ENCODE data around the gene ZNF74.
"Not testable (repeated sequence)": the region's sequence is repeated elsewhere in the genome, so short reads cannot be mapped to it uniquely, and the experiment has no call there.

The ZNF74 gene

GRCh38 chr22:20383538-20383937 lies 10.4 kb upstream of the ZNF74 start:
- no peak overlapping the region for H3K9ac ChIP-seq (ENCODE audit: low read length)
- H3K4me1 ChIP-seq (ENCODE audit: control insufficient read depth, insufficient read depth, low read length), result no peaks in the 10 kb centered on the region
- H3K4me3 ChIP-seq (ENCODE audit: low read length), result no peak overlapping the region
- H3K27me3 ChIP-seq (ENCODE audit: control insufficient read depth, insufficient read depth, low read length), result no peaks in the 10 kb centered on the region
- no peaks in the 10 kb centered on the region for H3K36me3 ChIP-seq (ENCODE audit: control insufficient read depth, insufficient read depth, low read length)
- H3K27ac ChIP-seq (ENCODE audit: low read depth, low read length), result no peak overlapping the region

GRCh38 chr22:20384171-20384570 lies 9.8 kb upstream of the ZNF74 start:
- no peaks in the 10 kb centered on the region for H3K4me1 ChIP-seq (ENCODE audit: control insufficient read depth, insufficient read depth, low read length)
- H3K9ac ChIP-seq (ENCODE audit: low read length), result no peak overlapping the region
- H3K27me3 ChIP-seq (ENCODE audit: control insufficient read depth, insufficient read depth, low read length), result no peaks in the 10 kb centered on the region
- H3K36me3 ChIP-seq (ENCODE audit: control insufficient read depth, insufficient read depth, low read length), result no peaks in the 10 kb centered on the region
- no peak overlapping the region for H3K4me3 ChIP-seq (ENCODE audit: low read length)
- no peak overlapping the region for H3K27ac ChIP-seq (ENCODE audit: low read depth, low read length)

- Histone ChIP-seq H3K9ac (ENCODE audit: low read length) (no peak overlapping the region), H3K4me1 (ENCODE audit: control insufficient read depth, insufficient read depth, low read length) (no peaks in the 10 kb centered on the region), H3K36me3 (ENCODE audit: control insufficient read depth, insufficient read depth, low read length) (no peaks in the 10 kb centered on the region), H3K4me3 (ENCODE audit: low read length) (no peak overlapping the region), H3K27me3 (ENCODE audit: control insufficient read depth, insufficient read depth, low read length) (no peaks in the 10 kb centered on the region), H3K27ac (ENCODE audit: low read depth, low read length) (no peak overlapping the region)
Measured at GRCh38 chr22:20384865-20385264, 9.1 kb upstream of the ZNF74 start.

GRCh38 chr22:20386336-20386735 lies 7.6 kb upstream of the ZNF74 start:
- Histone ChIP-seq H3K27me3 (ENCODE audit: control insufficient read depth, insufficient read depth, low read length) (no peaks in the 10 kb centered on the region), H3K9ac (ENCODE audit: low read length) (no peak overlapping the region), H3K27ac (ENCODE audit: low read depth, low read length) (no peak overlapping the region), H3K36me3 (ENCODE audit: control insufficient read depth, insufficient read depth, low read length) (no peaks in the 10 kb centered on the region), H3K4me1 (ENCODE audit: control insufficient read depth, insufficient read depth, low read length) (no peaks in the 10 kb centered on the region), H3K4me3 (ENCODE audit: low read length) (no peak overlapping the region)

- no peaks in the 10 kb centered on the region for H3K36me3 ChIP-seq (ENCODE audit: control insufficient read depth, insufficient read depth, low read length)
- H3K27ac ChIP-seq (ENCODE audit: low read depth, low read length), result no peak overlapping the region
- no peaks in the 10 kb centered on the region for H3K4me1 ChIP-seq (ENCODE audit: control insufficient read depth, insufficient read depth, low read length)
- no peak overlapping the region for H3K4me3 ChIP-seq (ENCODE audit: low read length)
- H3K27me3 ChIP-seq (ENCODE audit: control insufficient read depth, insufficient read depth, low read length), result no peaks in the 10 kb centered on the region
- no peak overlapping the region for H3K9ac ChIP-seq (ENCODE audit: low read length)
Measured at GRCh38 chr22:20386972-20387371, 7.0 kb upstream of the ZNF74 start.

GRCh38 chr22:20388200-20388599 lies 5.8 kb upstream of the ZNF74 start:
- H3K27me3 ChIP-seq (ENCODE audit: control insufficient read depth, insufficient read depth, low read length), result no peaks in the 10 kb centered on the region
- no peaks in the 10 kb centered on the region for H3K36me3 ChIP-seq (ENCODE audit: control insufficient read depth, insufficient read depth, low read length)
- no peak overlapping the region for H3K4me3 ChIP-seq (ENCODE audit: low read length)
- no peak overlapping the region for H3K27ac ChIP-seq (ENCODE audit: low read depth, low read length)
- no peak overlapping the region for H3K9ac ChIP-seq (ENCODE audit: low read length)
- no peaks in the 10 kb centered on the region for H3K4me1 ChIP-seq (ENCODE audit: control insufficient read depth, insufficient read depth, low read length)

GRCh38 chr22:20389288-20389687 lies 4.7 kb upstream of the ZNF74 start:
- no peaks in the 10 kb centered on the region for H3K36me3 ChIP-seq (ENCODE audit: control insufficient read depth, insufficient read depth, low read length)
- no peak overlapping the region for H3K4me3 ChIP-seq (ENCODE audit: low read length)
- no peaks in the 10 kb centered on the region for H3K4me1 ChIP-seq (ENCODE audit: control insufficient read depth, insufficient read depth, low read length)
- H3K27ac ChIP-seq (ENCODE audit: low read depth, low read length), result no peak overlapping the region
- H3K9ac ChIP-seq (ENCODE audit: low read length), result no peak overlapping the region
- no peaks in the 10 kb centered on the region for H3K27me3 ChIP-seq (ENCODE audit: control insufficient read depth, insufficient read depth, low read length)

- Histone ChIP-seq H3K4me1 (ENCODE audit: control insufficient read depth, insufficient read depth, low read length) (peaks cover 4% of the 10 kb centered on the region), H3K4me3 (ENCODE audit: low read length) (no peak overlapping the region), H3K36me3 (ENCODE audit: control insufficient read depth, insufficient read depth, low read length) (no peaks in the 10 kb centered on the region), H3K27ac (ENCODE audit: low read depth, low read length) (no peak overlapping the region), H3K27me3 (ENCODE audit: control insufficient read depth, insufficient read depth, low read length) (no peaks in the 10 kb centered on the region), H3K9ac (ENCODE audit: low read length) (no peak overlapping the region)
Measured at GRCh38 chr22:20390394-20390907, 3.5 kb upstream of the ZNF74 start.

GRCh38 chr22:20391222-20391621 lies 2.7 kb upstream of the ZNF74 start:
- no peak overlapping the region for H3K4me3 ChIP-seq (ENCODE audit: low read length)
- H3K9ac ChIP-seq (ENCODE audit: low read length), result no peak overlapping the region
- H3K36me3 ChIP-seq (ENCODE audit: control insufficient read depth, insufficient read depth, low read length), result no peaks in the 10 kb centered on the region
- peaks cover 4% of the 10 kb centered on the region for H3K4me1 ChIP-seq (ENCODE audit: control insufficient read depth, insufficient read depth, low read length)
- no peaks in the 10 kb centered on the region for H3K27me3 ChIP-seq (ENCODE audit: control insufficient read depth, insufficient read depth, low read length)
- H3K27ac ChIP-seq (ENCODE audit: low read depth, low read length), result no peak overlapping the region

GRCh38 chr22:20392365-20392881 lies 1.5 kb upstream of the ZNF74 start:
- not testable (repeated sequence) for H3K27me3 ChIP-seq (ENCODE audit: control insufficient read depth, insufficient read depth, low read length); H3K9ac ChIP-seq (ENCODE audit: low read length); H3K36me3 ChIP-seq (ENCODE audit: control insufficient read depth, insufficient read depth, low read length); H3K4me3 ChIP-seq (ENCODE audit: low read length); H3K4me1 ChIP-seq (ENCODE audit: control insufficient read depth, insufficient read depth, low read length); H3K27ac ChIP-seq (ENCODE audit: low read depth, low read length)

GRCh38 chr22:20392983-20393704 lies 807 bp upstream of the ZNF74 start:
- H3K4me3 ChIP-seq (ENCODE audit: low read length), result peak overlapping the region; percentile 92
- no peak overlapping the region for H3K9ac ChIP-seq (ENCODE audit: low read length)
- H3K4me1 ChIP-seq (ENCODE audit: control insufficient read depth, insufficient read depth, low read length), result peaks cover 4% of the 10 kb centered on the region
- H3K36me3 ChIP-seq (ENCODE audit: control insufficient read depth, insufficient read depth, low read length), result no peaks in the 10 kb centered on the region
- H3K27ac ChIP-seq (ENCODE audit: low read depth, low read length), result peak overlapping the region; percentile 76
- H3K27me3 ChIP-seq (ENCODE audit: control insufficient read depth, insufficient read depth, low read length), result no peaks in the 10 kb centered on the region

GRCh38 chr22:20395181-20395906 lies 1.4 kb downstream of the ZNF74 start:
- no peak overlapping the region for H3K27ac ChIP-seq (ENCODE audit: low read depth, low read length)
- H3K4me1 ChIP-seq (ENCODE audit: control insufficient read depth, insufficient read depth, low read length), result peaks cover 4% of the 10 kb centered on the region
- H3K9ac ChIP-seq (ENCODE audit: low read length), result no peak overlapping the region
- peak overlapping the region; percentile 92 for H3K4me3 ChIP-seq (ENCODE audit: low read length)
- no peaks in the 10 kb centered on the region for H3K27me3 ChIP-seq (ENCODE audit: control insufficient read depth, insufficient read depth, low read length)
- H3K36me3 ChIP-seq (ENCODE audit: control insufficient read depth, insufficient read depth, low read length), result no peaks in the 10 kb centered on the region
